Panc1 (cell line): ENCODE measurements around the gene FRMD5. TPM values are rescaled to one million over a fixed set of nuclear protein-coding genes. Genes with fewer than 3 reads are reported as not detected.

ENCODE experiments used
- ATAC-seq: fragments of 200-7000 bp; cut with Tn5 transposase; 2 replicates; pipeline ENCODE4 v1.9.1; 2020; ENCODE audit warnings: mild to moderate bottlenecking, moderate library complexity
- BruUV-seq: library from RNA; stranded (reverse); fragments of 400-500 nt; replicated peaks from 2 replicates; lab custom pipeline; 2021; lab: Mats Ljungman, UMichigan
- CTCF ChIA-PET: fragments of 300-600 bp; sonication (Branson Sonifier 250); formaldehyde crosslinking; loops from one replicate; lab custom pipeline; 2022; ENCODE audit warnings: antibody characterized with exemption; lab: Charles Lee
- POLR2A ChIA-PET: fragments of 300-600 bp; sonication (Branson Sonifier 250); formaldehyde crosslinking; loops from one replicate; lab custom pipeline; 2022; ENCODE audit warnings: antibody characterized with exemption; lab: Charles Lee
- DNase-seq: peaks from one replicate; pipeline ENCODE4 v3.0.0-alpha.2; 2010; ENCODE audit warnings: low read depth, low spot score
- H3K27ac ChIP-seq: 2 replicates; pipeline ENCODE4 v1.5.1; 2011; ENCODE audit warnings: mild to moderate bottlenecking, low read length, inconsistent platforms
- H3K27me3 ChIP-seq: fragments of 200-500 bp; sonication (Bioruptor generic); 2 replicates; pipeline ENCODE4 v1.6.0; 2014; ENCODE audit warnings: low read length, inconsistent platforms; ENCODE audit not compliant: control insufficient read depth, insufficient read depth
- H3K36me3 ChIP-seq: fragments of 200-500 bp; sonication (Bioruptor generic); 2 replicates; pipeline ENCODE4 v1.5.1; 2014; ENCODE audit warnings: inconsistent platforms, mild to moderate bottlenecking, low read length, moderate library complexity; ENCODE audit not compliant: control insufficient read depth, insufficient read depth
- H3K4me1 ChIP-seq: 2 replicates; pipeline ENCODE4 v1.5.1; 2011; ENCODE audit warnings: inconsistent platforms, mild to moderate bottlenecking, low read length, moderate library complexity; ENCODE audit not compliant: control insufficient read depth, insufficient read depth
- H3K4me3 ChIP-seq, 2 experiments: 2 replicates each; pipeline ENCODE4 v1.5.1; 2011 to 2012; ENCODE audit warnings: low read depth in 2 of 2, low read length in 2 of 2, mild to moderate bottlenecking in 2 of 2, inconsistent platforms in 1 of 2, moderate library complexity in 1 of 2
- H3K9me3 ChIP-seq: fragments of 200-500 bp; sonication (Bioruptor generic); 2 replicates; pipeline ENCODE4 v1.5.1; 2014; ENCODE audit warnings: low read depth, mild to moderate bottlenecking, inconsistent platforms, low read length, moderate library complexity; ENCODE audit not compliant: control insufficient read depth, insufficient read depth
- POLR2AphosphoS5 ChIP-seq: IDR thresholded peaks from 2 replicates; pipeline ENCODE4 v1.6.1; 2012; ENCODE audit warnings: mild to moderate bottlenecking, low read depth, low read length, moderate library complexity
- SIN3A ChIP-seq: IDR thresholded peaks from 2 replicates; pipeline ENCODE4 v1.6.1; 2012; ENCODE audit warnings: low read depth, mild to moderate bottlenecking, low read length, moderate library complexity, borderline replicate concordance; ENCODE audit not compliant: insufficient read depth
- TCF7L2 ChIP-seq: IDR thresholded peaks from 2 replicates; pipeline ENCODE4 v1.6.1; 2011; ENCODE audit warnings: mild to moderate bottlenecking, low read depth, low read length, inconsistent platforms
- in situ Hi-C: cut with HindIII; loops from 2 replicates; pipeline ENCODE4 v1.10.0; 2016; ENCODE audit warnings: low sequenced_read_pairs, low pct_unique_long_range_greater_than_20kb
- intact Hi-C: fragments of 100-400 bp; cut with micrococcal nuclease; formaldehyde crosslinking; loops from one replicate; pipeline ENCODE4 v1.10.0; 2022; ENCODE audit not compliant: unreplicated experiment
- total RNA-seq: library from RNA; stranded (reverse); gene quantifications from one replicate; pipeline ENCODE4 v1.2.1, GENCODE V29; 2021; ENCODE audit not compliant: unreplicated experiment
- TF ChIP-seq, protein P1 (sequence below), 2 experiments: IDR thresholded peaks; 2 replicates each; pipeline ENCODE4 v1.6.1; 2011 to 2012; ENCODE audit warnings: low read depth in 2 of 2, control low read depth in 1 of 2, low read length in 1 of 2, mild to moderate bottlenecking in 1 of 2, moderate library complexity in 1 of 2; ENCODE audit not compliant: insufficient read depth in 1 of 2
- TF ChIP-seq, protein P2 (sequence below): fragments of 450-650 bp; IDR thresholded peaks from 2 replicates; pipeline ENCODE4 v1.5.1; 2017; ENCODE audit warnings: mild to moderate bottlenecking

The FRMD5 gene
- total RNA-seq, 1 experiment from 2014 or later, result 18.3 TPM

GRCh38 chr15:43985976-43986680, 208.9 kb downstream of the FRMD5 start:
- no peaks in the 10 kb centered on the region for H3K36me3 ChIP-seq
- ATAC-seq (no peak), DNase-seq (no peak)
- POLR2A ChIA-PET, result interaction anchor here (0.6 kb wide), 1 partner anchor 30 kb away, joined by 5 read pairs; no protein-coding TSS in a partner anchor
- H3K27me3 ChIP-seq, result no peaks in the 10 kb centered on the region
- no peak overlapping the region for H3K4me3 ChIP-seq
- no TSS peak for BruUV-seq
- no peak overlapping the region for H3K27ac ChIP-seq
- in situ Hi-C loops, result no loop called here
- no peaks in the 10 kb centered on the region for H3K9me3 ChIP-seq
- CTCF ChIA-PET, result no interaction called here
- intact Hi-C loops, result no loop called here
- H3K4me1 ChIP-seq, result no peaks in the 10 kb centered on the region
- TF ChIP-seq SIN3A (no peak), TCF7L2 (no peak), POLR2AphosphoS5 (no peak)
- TF ChIP-seq, protein P1, sequence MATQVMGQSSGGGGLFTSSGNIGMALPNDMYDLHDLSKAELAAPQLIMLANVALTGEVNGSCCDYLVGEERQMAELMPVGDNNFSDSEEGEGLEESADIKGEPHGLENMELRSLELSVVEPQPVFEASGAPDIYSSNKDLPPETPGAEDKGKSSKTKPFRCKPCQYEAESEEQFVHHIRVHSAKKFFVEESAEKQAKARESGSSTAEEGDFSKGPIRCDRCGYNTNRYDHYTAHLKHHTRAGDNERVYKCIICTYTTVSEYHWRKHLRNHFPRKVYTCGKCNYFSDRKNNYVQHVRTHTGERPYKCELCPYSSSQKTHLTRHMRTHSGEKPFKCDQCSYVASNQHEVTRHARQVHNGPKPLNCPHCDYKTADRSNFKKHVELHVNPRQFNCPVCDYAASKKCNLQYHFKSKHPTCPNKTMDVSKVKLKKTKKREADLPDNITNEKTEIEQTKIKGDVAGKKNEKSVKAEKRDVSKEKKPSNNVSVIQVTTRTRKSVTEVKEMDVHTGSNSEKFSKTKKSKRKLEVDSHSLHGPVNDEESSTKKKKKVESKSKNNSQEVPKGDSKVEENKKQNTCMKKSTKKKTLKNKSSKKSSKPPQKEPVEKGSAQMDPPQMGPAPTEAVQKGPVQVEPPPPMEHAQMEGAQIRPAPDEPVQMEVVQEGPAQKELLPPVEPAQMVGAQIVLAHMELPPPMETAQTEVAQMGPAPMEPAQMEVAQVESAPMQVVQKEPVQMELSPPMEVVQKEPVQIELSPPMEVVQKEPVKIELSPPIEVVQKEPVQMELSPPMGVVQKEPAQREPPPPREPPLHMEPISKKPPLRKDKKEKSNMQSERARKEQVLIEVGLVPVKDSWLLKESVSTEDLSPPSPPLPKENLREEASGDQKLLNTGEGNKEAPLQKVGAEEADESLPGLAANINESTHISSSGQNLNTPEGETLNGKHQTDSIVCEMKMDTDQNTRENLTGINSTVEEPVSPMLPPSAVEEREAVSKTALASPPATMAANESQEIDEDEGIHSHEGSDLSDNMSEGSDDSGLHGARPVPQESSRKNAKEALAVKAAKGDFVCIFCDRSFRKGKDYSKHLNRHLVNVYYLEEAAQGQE (IDR thresholded peaks at IDR 0.05; ENCODE audit: insufficient read depth in 1 of 2, low read depth in 2 of 2, low read length in 1 of 2), result no peak
- TF ChIP-seq, protein P2, sequence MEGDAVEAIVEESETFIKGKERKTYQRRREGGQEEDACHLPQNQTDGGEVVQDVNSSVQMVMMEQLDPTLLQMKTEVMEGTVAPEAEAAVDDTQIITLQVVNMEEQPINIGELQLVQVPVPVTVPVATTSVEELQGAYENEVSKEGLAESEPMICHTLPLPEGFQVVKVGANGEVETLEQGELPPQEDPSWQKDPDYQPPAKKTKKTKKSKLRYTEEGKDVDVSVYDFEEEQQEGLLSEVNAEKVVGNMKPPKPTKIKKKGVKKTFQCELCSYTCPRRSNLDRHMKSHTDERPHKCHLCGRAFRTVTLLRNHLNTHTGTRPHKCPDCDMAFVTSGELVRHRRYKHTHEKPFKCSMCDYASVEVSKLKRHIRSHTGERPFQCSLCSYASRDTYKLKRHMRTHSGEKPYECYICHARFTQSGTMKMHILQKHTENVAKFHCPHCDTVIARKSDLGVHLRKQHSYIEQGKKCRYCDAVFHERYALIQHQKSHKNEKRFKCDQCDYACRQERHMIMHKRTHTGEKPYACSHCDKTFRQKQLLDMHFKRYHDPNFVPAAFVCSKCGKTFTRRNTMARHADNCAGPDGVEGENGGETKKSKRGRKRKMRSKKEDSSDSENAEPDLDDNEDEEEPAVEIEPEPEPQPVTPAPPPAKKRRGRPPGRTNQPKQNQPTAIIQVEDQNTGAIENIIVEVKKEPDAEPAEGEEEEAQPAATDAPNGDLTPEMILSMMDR, result no peak

DNA sequence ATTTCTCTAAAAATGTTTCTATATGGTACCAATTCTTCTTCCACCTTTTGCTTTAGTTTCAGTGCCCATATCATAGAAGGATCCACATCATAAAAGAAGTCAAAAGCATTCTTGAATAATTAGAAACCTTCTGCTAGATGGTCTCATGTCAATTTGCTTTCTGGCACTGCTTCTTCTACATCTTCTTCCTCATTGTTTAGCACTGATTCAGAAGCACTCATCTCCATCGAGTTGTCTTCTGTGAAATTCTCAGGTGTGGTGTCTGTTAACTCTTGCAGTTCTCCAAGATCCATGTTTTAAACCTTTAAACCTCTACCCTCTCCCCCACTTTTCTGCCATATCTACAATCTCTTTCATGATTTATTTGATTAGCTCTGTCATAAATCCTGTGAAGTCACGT, 213.5 kb downstream of the FRMD5 start:
- Histone ChIP-seq H3K27ac (no peak overlapping the region), H3K36me3 (no peaks in the 10 kb centered on the region), H3K27me3 (no peaks in the 10 kb centered on the region), H3K4me3 (no peak overlapping the region), H3K4me1 (no peaks in the 10 kb centered on the region), H3K9me3 (peaks cover 7% of the 10 kb centered on the region; the same call in 1 of the 2 replicates)
- TF ChIP-seq, protein P1 (IDR thresholded peaks at IDR 0.05; ENCODE audit: insufficient read depth in 1 of 2, low read depth in 2 of 2, low read length in 1 of 2), result no peak
- TF ChIP-seq SIN3A (no peak), TCF7L2 (no peak), POLR2AphosphoS5 (no peak)
- TF ChIP-seq, protein P2, result no peak
- CTCF ChIA-PET, result no interaction called here
- no peak for ATAC-seq
- in situ Hi-C loops, result no loop called here
- DNase-seq, result no peak
- BruUV-seq, result no TSS peak
- intact Hi-C loops, result no loop called here
- POLR2A ChIA-PET, result no interaction called here
